ENCODE results near the gene NFS1. TPM values are rescaled to one million over a fixed set of nuclear protein-coding genes. Genes with fewer than 3 reads are reported as not detected.

NFS1 gene
- total RNA-seq, 4 donors from 2014 or later, result 39.6 to 48.4 (median 44.0) TPM

DNA sequence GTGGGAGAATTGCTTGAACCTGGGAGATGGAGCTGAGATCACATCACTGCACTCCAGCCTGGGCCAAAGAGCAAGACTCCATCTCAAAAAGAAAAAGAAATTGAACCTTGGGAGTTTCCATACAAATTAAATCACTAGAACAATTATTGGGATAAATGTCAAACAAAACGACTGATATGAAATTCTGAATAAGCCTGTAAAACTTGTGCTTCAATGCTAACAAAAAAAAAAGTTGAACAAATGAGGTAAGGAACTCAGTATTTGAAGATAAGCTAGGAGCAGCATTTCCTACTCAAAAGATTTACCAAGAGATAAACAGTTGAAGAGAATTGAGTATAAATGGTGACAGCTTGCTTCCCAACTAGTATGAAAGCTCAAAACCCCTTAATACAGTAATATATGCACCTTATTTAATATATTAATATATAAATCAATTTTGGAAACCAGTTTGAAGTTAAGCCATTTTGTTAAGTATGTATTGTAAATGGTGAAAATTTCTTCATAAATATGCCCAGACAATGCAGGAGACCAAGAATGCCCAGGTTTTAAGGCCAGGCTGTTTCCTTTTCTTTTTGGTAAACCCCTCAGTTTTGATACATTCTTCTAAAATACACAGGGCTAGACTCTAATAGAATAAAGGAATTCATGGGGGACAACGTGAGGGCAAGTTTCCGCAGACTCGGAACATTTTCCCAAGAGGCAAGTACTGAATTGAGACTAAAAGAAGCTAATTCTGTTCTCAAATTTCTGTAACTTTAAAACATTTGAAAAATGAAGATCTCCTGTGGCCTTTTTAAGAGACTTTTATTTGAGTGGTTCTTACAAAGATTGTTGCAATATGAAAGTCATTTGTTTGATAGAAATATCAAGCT lies 3.9 kb upstream of the NFS1 start:
- DNase-seq (ENCODE audit: low spot score in 2 of 2), result no peak
- intact Hi-C loops (cut with DNase I; ENCODE audit: low total_unique reads), result no loop called here
- no peak overlapping the region for H3K4me3 ChIP-seq (ENCODE audit: low read depth, poor library complexity, severe bottlenecking)
- TF ChIP-seq, protein P1, sequence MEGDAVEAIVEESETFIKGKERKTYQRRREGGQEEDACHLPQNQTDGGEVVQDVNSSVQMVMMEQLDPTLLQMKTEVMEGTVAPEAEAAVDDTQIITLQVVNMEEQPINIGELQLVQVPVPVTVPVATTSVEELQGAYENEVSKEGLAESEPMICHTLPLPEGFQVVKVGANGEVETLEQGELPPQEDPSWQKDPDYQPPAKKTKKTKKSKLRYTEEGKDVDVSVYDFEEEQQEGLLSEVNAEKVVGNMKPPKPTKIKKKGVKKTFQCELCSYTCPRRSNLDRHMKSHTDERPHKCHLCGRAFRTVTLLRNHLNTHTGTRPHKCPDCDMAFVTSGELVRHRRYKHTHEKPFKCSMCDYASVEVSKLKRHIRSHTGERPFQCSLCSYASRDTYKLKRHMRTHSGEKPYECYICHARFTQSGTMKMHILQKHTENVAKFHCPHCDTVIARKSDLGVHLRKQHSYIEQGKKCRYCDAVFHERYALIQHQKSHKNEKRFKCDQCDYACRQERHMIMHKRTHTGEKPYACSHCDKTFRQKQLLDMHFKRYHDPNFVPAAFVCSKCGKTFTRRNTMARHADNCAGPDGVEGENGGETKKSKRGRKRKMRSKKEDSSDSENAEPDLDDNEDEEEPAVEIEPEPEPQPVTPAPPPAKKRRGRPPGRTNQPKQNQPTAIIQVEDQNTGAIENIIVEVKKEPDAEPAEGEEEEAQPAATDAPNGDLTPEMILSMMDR (IDR thresholded peaks at IDR 0.05), result no peak
- no peak for TF ChIP-seq POLR2A (IDR thresholded peaks at IDR 0.05)
- 67% methylated on average over 4 of the region's 4 CpGs for WGBS, 2 donors

DNA sequence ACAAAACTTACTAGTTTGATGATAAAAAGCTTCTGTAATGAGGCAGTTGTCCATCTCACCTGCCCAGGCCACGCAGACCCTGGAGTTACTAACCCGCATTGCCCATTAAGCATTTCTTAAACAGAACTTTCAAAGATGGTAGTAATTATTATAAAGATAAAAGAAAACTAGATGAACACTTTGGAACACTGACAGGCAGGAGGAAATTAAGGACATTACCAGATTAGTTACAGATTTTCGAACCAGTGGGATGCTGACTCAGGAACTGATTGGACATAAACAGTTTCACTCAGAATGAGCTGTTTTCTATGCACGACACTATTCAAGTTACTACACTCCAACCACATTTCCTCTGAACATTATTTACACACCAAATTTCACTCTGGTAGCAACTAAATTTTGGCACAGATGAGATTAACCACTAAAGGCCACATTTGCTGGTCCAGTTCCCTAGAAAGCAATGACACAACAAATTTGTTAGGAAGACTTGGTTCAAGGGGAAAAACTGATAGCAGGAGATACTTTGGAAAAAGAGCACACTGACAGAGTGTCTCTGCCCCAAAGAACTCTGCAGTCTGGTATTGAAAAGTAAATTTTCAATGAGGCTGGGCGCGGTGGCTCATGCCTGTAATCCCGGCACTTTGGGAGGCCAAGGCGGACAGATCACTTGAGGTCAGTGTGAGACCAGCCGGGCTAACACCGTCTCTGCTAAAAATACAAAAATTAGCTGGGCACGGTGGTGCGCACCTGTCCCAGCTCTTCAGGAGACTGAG lies 3.1 kb upstream of the NFS1 start:
- intact Hi-C loops (cut with DNase I; ENCODE audit: low total_unique reads), result no loop called here

GRCh38 chr20:35700625-35701148 lies 1.5 kb upstream of the NFS1 start:
- 88 to 89% methylated on average over 7 of the region's 7 CpGs for WGBS, 2 donors
- no peak overlapping the region for H3K4me3 ChIP-seq (ENCODE audit: low read depth, poor library complexity, severe bottlenecking)
- intact Hi-C loops (cut with DNase I; ENCODE audit: low total_unique reads), result no loop called here
- peak in 1 of 2 donors; percentile 63 for DNase-seq (ENCODE audit: low spot score in 2 of 2)
- TF ChIP-seq POLR2A (IDR thresholded peaks at IDR 0.05), result no peak
- TF ChIP-seq, protein P1 (IDR thresholded peaks at IDR 0.05), result no peak

More for the DNA sequence above, 3.1 kb upstream of the NFS1 start:
- WGBS, 2 donors, result 77 to 81% methylated on average over 12 of the region's 12 CpGs
- no peak overlapping the region for H3K4me3 ChIP-seq (ENCODE audit: low read depth, poor library complexity, severe bottlenecking)
- TF ChIP-seq POLR2A (IDR thresholded peaks at IDR 0.05), result no peak
- TF ChIP-seq, protein P1 (IDR thresholded peaks at IDR 0.05), result no peak
- peak in 1 of 2 donors; percentile 79 for DNase-seq (ENCODE audit: low spot score in 2 of 2)

DNA sequence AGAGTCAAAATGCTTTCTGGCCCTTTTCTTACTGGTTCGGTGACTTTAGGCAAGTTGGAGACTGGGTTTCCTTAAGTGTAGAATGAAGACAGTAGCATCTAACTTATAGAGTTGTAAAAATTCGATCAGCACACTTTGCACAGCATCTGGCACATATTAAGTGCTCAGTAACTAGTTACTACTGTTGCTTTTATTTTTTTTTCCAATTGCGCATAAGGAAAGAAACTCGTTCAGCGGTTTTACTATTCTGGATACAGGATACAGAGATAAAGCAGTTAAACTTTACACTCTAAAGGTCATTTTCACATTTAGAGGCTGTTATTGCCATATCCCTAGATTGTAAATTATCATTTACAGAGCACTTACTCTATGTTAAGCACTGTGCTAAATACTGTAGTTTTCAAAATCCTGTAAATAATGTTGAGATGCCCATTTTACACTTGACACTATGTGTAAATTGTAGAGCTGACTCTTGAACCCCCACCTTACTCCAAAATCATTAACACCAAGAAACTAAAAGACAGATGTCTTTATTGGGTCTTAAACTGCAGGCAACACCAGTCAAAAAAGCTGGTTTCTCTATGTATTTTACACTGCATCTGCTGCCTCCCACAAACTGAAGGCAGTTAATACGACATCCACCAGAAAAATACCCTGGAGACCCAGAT lies 939 bp upstream of the NFS1 start:
- intact Hi-C loops (cut with DNase I; ENCODE audit: low total_unique reads), result no loop called here
- peak overlapping the region; percentile 91 for H3K4me3 ChIP-seq (ENCODE audit: low read depth, poor library complexity, severe bottlenecking)
- TF ChIP-seq, protein P1 (IDR thresholded peaks at IDR 0.05), result no peak
- no peak for TF ChIP-seq POLR2A (IDR thresholded peaks at IDR 0.05)
- DNase-seq (ENCODE audit: low spot score in 2 of 2), result no peak
- 20 to 22% methylated on average over 6 of the region's 6 CpGs for WGBS, 2 donors

DNA sequence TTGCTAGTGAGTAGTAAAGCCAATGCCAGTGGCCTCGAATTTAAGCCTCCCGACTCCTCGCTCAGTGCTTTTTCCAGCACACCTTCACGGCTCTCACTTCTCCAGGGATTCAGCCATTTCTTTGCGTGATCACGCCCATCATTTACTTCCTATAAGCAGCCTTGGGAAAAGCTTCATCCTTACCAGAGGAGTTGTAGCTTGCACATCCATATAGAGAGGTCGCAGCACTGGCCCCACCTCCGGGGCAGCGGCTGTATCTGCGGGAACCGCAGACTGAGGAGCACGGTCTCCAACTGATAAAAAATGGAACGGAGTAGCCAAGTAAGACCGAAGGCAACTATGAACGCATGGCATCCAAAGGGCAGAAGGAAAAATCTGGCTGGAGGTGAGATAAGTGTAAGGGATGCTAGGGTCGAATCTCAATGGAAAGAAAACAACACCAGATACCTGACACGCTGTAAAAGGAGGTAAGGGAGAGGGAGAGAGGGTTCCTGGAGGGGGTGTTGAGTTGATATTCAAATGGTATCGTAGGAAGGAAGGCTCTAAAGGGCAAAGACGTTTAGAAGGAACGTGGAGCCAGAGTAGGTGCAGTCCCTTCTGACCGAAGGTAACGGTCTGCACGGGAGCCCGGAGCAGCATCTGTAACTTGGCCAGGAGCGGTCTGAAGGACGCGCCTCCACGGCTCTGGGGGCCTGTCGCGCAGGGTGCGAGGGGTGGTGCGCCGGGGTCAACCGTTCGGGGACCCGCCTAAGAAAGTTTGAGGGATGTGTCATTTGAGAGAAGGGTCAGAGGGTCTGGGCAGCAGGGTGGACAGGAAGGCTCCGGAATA lies 640 bp downstream of the NFS1 start:
- DNase-seq (ENCODE audit: low spot score in 2 of 2), result peak; percentile 17 to 70
- peak overlapping the region; percentile 91 for H3K4me3 ChIP-seq (ENCODE audit: low read depth, poor library complexity, severe bottlenecking)
- TF ChIP-seq, protein P1 (IDR thresholded peaks at IDR 0.05), result no peak
- TF ChIP-seq POLR2A (IDR thresholded peaks at IDR 0.05), result no peak
- WGBS, 2 donors, result 5% methylated on average over 36 to 37 of the region's 37 CpGs
- intact Hi-C loops (cut with DNase I; ENCODE audit: low total_unique reads), result no loop called here
